HepG2 (cell line): ENCODE results near the gene PLCXD3.

Experiments used
- CEBPB ChIP-seq: IDR thresholded peaks from 2 replicates; pipeline ENCODE4 v1.6.1; 2011; ENCODE audit warnings: low read depth, low read length, improper control_type of control experiment, borderline replicate concordance
- EZH2 ChIP-seq: conservative IDR thresholded peaks from 2 replicates; pipeline ENCODE4 v1.6.1; 2012; ENCODE audit warnings: mild to moderate bottlenecking, low read depth, low read length, moderate library complexity
- MXI1 ChIP-seq: IDR thresholded peaks from 3 replicates; pipeline ENCODE4 v1.6.1; 2012; ENCODE audit warnings: low read depth, low read length, inconsistent platforms, borderline replicate concordance
- POLR2A ChIP-seq, 2 experiments: IDR thresholded peaks; 2 replicates each; pipeline ENCODE4 v1.6.1; 2011; ENCODE audit warnings: low read depth in 2 of 2, low read length in 2 of 2, mild to moderate bottlenecking in 1 of 2, moderate library complexity in 1 of 2; ENCODE audit not compliant: insufficient read depth in 1 of 2
- SIX1 ChIP-seq: sonication (generic); formaldehyde crosslinking; IDR thresholded peaks from 2 replicates; pipeline ENCODE4 v1.4.0; 2020; ENCODE audit warnings: missing genetic modification reagents, borderline replicate concordance
- ZNF124 ChIP-seq: sonication (generic); formaldehyde crosslinking; IDR thresholded peaks from 2 replicates; pipeline ENCODE4 v1.4.0; 2020; ENCODE audit warnings: missing genetic modification reagents
- ZNF207 ChIP-seq: fragments of 450-650 bp; IDR thresholded peaks from 2 replicates; pipeline ENCODE4 v1.6.1; 2016; ENCODE audit warnings: antibody characterized with exemption, borderline replicate concordance

GRCh38 chr5:41356786-41357185 is 153.6 kb downstream of the PLCXD3 start:
- TF ChIP-seq MXI1: no peak
- TF ChIP-seq POLR2A (IDR thresholded peaks at IDR 0.05; ENCODE audit: insufficient read depth in 1 of 2, low read depth in 2 of 2, low read length in 2 of 2): no peak
- TF ChIP-seq SIX1 (CRISPR knock-in tag): no peak
- no peak for TF ChIP-seq EZH2
- no peak for TF ChIP-seq ZNF207
- no peak for TF ChIP-seq CEBPB
- no peak for TF ChIP-seq ZNF124 (CRISPR knock-in tag)
